Measurements from ENCODE around the gene ANO6.

- TF ChIP-seq CTCF (IDR thresholded peaks at IDR 0.05; ENCODE audit: low read length) (no peak), EZH2 (optimal IDR thresholded peaks at IDR 0.05; ENCODE audit: low read depth, low read length) (no peak), EZH2phosphoT487 (IDR thresholded peaks at IDR 0.05; ENCODE audit: low read length) (no peak)
Measured at GRCh38 chr12:45326358-45326975, 110.6 kb downstream of the ANO6 start.
